SK-N-MC (cell line): ENCODE results near the gene TP53BP1.
"Not testable (repeated sequence)": the region's sequence is repeated elsewhere in the genome, so short reads cannot be mapped to it uniquely, and the experiment has no call there.

Experiments
- DNase-seq: peaks from one replicate; pipeline ENCODE4 v3.0.0-alpha.2; 2011; ENCODE audit warnings: low read depth, low spot score
- H3K27ac ChIP-seq: fragments of 200-600 bp; sonication (generic); 2 replicates; pipeline ENCODE4 v1.5.1; 2016; ENCODE audit warnings: mixed run types
- H3K36me3 ChIP-seq: fragments of 200-600 bp; sonication (generic); 2 replicates; pipeline ENCODE4 v1.6.1; 2017; ENCODE audit warnings: antibody characterized with exemption, low read length, mixed read lengths; ENCODE audit not compliant: insufficient read depth
- H3K4me3 ChIP-seq: fragments of 200-600 bp; sonication (generic); 2 replicates; pipeline ENCODE4 v1.5.1; 2016
- H3K9ac ChIP-seq: fragments of 200-600 bp; sonication (generic); 2 replicates; pipeline ENCODE4 v1.8.0; 2017; ENCODE audit warnings: mixed run types, mixed read lengths; ENCODE audit not compliant: insufficient read length
- H3K9me3 ChIP-seq: fragments of 200-600 bp; sonication (generic); 2 replicates; pipeline ENCODE4 v1.6.1; 2017; ENCODE audit warnings: low read depth, mild to moderate bottlenecking, antibody characterized with exemption, low read length, moderate library complexity, mixed read lengths
- EZH2 ChIP-seq: fragments of 200-600 bp; sonication (generic); IDR thresholded peaks from one replicate; pipeline ENCODE4 v1.6.1; 2017; ENCODE audit warnings: antibody characterized with exemption
- FOXP2 ChIP-seq: optimal IDR thresholded peaks from 2 replicates; pipeline ENCODE3; 2011; ENCODE audit warnings: mild to moderate bottlenecking, moderate library complexity; ENCODE audit not compliant: insufficient read depth; ENCODE audit errors: extremely low read length, control extremely low read depth
- POLR2AphosphoS5 ChIP-seq: IDR thresholded peaks from 2 replicates; pipeline ENCODE4 v1.6.1; 2012; ENCODE audit warnings: mild to moderate bottlenecking, low read depth, low read length, borderline replicate concordance

The TP53BP1 gene, protein sequence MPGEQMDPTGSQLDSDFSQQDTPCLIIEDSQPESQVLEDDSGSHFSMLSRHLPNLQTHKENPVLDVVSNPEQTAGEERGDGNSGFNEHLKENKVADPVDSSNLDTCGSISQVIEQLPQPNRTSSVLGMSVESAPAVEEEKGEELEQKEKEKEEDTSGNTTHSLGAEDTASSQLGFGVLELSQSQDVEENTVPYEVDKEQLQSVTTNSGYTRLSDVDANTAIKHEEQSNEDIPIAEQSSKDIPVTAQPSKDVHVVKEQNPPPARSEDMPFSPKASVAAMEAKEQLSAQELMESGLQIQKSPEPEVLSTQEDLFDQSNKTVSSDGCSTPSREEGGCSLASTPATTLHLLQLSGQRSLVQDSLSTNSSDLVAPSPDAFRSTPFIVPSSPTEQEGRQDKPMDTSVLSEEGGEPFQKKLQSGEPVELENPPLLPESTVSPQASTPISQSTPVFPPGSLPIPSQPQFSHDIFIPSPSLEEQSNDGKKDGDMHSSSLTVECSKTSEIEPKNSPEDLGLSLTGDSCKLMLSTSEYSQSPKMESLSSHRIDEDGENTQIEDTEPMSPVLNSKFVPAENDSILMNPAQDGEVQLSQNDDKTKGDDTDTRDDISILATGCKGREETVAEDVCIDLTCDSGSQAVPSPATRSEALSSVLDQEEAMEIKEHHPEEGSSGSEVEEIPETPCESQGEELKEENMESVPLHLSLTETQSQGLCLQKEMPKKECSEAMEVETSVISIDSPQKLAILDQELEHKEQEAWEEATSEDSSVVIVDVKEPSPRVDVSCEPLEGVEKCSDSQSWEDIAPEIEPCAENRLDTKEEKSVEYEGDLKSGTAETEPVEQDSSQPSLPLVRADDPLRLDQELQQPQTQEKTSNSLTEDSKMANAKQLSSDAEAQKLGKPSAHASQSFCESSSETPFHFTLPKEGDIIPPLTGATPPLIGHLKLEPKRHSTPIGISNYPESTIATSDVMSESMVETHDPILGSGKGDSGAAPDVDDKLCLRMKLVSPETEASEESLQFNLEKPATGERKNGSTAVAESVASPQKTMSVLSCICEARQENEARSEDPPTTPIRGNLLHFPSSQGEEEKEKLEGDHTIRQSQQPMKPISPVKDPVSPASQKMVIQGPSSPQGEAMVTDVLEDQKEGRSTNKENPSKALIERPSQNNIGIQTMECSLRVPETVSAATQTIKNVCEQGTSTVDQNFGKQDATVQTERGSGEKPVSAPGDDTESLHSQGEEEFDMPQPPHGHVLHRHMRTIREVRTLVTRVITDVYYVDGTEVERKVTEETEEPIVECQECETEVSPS (N-terminal part only)

DNA sequence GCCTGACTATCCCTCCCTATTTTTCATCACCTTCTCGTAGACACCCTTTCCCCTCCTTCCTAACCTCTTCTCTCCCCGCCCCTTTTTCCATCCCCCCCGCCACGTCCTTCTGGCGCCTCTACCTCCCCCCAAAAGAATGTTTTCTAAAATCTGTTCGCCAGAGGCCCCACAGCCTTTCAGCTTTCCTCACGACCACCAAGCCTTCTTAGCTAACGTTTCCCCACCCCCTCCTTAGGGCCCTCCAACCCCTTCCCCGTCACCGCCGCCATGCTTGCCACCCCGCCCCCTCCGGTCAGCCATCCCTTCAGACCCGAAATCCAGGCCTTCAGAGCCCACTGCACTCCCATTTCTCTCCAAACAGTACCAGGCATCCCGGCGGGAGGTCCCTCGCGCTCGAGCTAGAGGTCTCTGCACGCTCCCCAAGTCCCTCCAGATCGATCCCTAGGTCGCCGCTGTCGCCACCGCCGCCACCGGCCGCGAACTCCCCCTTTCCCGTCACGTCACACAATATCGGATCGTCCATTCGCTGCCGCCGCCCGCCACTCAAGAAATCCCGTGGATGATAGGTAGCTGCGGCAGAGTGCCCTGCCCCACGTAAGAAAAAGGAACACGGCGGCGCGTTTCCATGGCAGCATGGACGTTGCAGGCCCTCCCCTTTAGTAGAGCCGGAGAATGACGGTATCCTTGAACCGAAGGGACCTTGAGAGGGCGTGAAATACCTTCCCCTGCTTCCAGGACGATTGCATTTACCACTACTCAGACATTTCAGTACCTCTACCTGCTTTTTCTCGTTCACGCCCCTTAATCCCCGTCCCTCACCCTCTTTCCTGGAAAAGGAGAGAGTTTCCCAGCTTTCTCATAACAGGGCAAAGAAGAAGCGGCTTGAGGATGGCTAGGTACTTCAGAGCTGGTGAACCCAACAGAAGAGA is at the start of gene TP53BP1:
Gene TP53BP1, minus strand, starts transcription at position 484 of the 929 bp plus-strand sequence. Its CDS starts 113 bp downstream, at position 371.
- TF ChIP-seq EZH2, result no peak
- peak; percentile 62; the same call in 1 of the 2 replicates for TF ChIP-seq POLR2AphosphoS5
- H3K36me3 ChIP-seq, result peaks cover 39% of the 10 kb centered on the region
- no peaks in the 10 kb centered on the region for H3K9me3 ChIP-seq
- DNase-seq, result peak; percentile 48
- 0 out of 2 replicates have a peak within 1 kb of the TSS, but pooled peaks have one; percentile 21 for H3K27ac ChIP-seq
- H3K4me3 ChIP-seq, result peak within 1 kb of the TSS; percentile 95
- H3K9ac ChIP-seq, result peak within 1 kb of the TSS; percentile 73

DNA sequence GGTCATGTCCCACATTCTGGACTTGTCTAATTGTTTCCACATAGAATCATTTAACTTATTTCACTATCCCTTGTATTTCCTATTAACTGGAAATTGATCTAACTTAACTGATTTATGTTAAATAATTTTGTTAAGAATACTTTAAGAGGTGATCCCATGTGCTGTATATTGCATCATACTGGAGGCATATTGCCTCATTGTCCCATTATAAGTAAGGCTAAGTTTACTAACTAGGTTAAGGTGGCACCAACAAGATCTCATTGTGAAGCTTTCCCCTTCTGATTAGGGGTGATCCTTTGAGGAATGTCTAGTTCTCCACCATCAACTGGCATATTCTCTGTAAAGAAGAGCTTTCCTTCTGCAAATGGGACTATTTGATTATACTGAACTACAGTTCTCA is 48.8 kb upstream of the TP53BP1 start:
- no peak overlapping the region for H3K9ac ChIP-seq
- no peaks in the 10 kb centered on the region for H3K9me3 ChIP-seq
- no peak overlapping the region for H3K4me3 ChIP-seq
- H3K36me3 ChIP-seq, result no peaks in the 10 kb centered on the region
- no peak for TF ChIP-seq FOXP2
- TF ChIP-seq POLR2AphosphoS5, result no peak
- no peak for TF ChIP-seq EZH2
- no peak overlapping the region for H3K27ac ChIP-seq
- no peak for DNase-seq

DNA sequence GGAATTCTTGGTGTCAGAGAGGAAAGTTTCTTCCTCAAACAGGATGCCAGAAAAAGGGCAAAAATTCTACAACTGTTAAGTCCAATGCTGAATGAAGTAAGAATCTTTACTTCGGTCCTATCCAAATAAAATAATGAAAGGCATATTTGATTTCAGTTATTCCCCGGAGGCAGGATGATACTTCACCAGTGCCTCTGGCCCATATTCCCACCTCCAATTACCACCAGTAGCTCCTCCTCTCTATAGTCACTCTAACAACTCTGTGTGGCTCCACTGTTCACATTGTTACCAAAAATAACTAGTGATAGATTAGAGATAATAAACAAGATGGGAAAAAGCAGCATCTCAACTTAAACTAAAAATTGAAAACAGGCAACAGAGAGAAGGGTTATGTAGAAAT is 45.1 kb upstream of the TP53BP1 start:
- Histone ChIP-seq H3K9me3 (no peaks in the 10 kb centered on the region), H3K9ac (no peak overlapping the region), H3K27ac (no peak overlapping the region), H3K4me3 (no peak overlapping the region), H3K36me3 (no peaks in the 10 kb centered on the region)
- DNase-seq, result no peak
- TF ChIP-seq FOXP2 (no peak), POLR2AphosphoS5 (no peak), EZH2 (no peak)

DNA sequence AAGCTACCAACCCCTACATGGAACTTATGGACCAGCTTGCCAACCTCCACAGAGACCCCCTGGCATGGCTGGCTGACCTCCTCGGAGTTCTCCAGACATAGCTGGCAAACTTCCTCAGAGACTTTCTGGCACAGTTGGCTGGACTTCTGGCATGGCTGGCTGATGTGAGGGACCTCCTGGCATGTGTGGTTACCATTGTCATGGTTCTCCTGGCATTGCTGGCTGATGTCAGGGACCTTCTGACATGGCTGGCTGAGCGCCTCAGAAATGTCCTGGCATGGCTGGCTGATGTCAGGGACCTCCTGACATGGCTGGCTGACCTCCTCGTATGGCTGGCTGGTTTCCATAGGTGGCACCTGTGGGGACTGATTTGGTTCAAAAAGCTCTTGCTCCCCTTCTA is 41.9 kb upstream of the TP53BP1 start:
- H3K36me3 ChIP-seq, result no peaks in the 10 kb centered on the region
- DNase-seq, result no peak
- H3K9ac ChIP-seq, result no peak overlapping the region
- H3K4me3 ChIP-seq, result no peak overlapping the region
- no peak for TF ChIP-seq FOXP2
- no peak for TF ChIP-seq EZH2
- no peak for TF ChIP-seq POLR2AphosphoS5
- no peak overlapping the region for H3K27ac ChIP-seq
- no peaks in the 10 kb centered on the region for H3K9me3 ChIP-seq

DNA sequence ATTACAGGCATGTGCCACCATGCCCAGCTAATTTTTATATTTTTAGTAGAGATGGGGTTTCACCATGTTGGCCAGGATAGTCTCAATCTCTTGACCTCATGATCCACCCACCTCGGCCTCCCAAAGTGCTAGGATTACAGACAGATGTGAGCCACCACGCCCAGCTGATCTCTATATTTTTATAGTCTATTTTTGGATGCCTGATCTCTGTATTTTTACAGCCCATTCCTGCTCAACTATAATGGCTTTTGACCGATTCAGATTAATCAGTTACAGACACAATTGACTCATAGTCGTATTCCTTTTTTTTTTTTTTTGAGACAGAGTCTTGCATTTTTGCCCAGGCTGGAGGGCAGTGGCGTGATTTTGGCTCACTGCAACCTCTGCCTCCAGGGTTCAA is 39.9 kb upstream of the TP53BP1 start:
- H3K27ac ChIP-seq, H3K9ac ChIP-seq, H3K9me3 ChIP-seq, DNase-seq, H3K4me3 ChIP-seq, H3K36me3 ChIP-seq: not testable (repeated sequence)

DNA sequence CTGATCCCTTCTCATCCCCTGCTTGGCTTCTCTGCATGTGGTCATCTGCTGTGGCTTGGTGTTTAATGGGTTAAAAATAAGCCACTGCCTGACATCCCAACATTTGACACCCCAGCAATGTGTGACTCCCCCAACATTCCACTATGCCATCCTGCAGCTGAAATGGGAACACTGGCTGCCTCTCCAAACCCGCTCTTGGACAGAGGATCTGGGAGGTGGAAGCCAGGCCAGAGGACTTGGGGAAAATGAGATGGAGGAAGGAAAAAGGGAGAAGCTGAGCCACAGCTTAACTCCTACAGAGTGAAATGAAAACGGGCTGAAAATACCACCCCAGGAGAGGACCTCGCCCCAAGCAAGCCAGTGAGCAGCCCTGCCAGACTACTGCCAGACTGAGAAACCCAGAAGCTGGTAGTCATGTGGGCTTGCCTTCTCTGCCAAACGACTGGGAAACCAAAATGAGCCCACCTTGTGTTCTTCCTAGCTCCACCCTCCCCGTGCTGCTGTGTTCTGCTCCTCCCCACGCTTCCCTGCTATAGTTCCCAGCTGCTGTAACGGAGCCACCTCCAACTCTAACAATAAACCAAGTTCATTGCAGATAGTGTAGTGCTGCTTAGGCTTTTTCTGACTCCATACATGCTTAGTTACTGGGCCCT is 38.2 kb upstream of the TP53BP1 start:
- peaks cover 7% of the 10 kb centered on the region; the same call in 1 of the 2 replicates for H3K36me3 ChIP-seq
- no peak for TF ChIP-seq POLR2AphosphoS5
- TF ChIP-seq EZH2, result no peak
- no peak for TF ChIP-seq FOXP2
- no peak for DNase-seq

DNA sequence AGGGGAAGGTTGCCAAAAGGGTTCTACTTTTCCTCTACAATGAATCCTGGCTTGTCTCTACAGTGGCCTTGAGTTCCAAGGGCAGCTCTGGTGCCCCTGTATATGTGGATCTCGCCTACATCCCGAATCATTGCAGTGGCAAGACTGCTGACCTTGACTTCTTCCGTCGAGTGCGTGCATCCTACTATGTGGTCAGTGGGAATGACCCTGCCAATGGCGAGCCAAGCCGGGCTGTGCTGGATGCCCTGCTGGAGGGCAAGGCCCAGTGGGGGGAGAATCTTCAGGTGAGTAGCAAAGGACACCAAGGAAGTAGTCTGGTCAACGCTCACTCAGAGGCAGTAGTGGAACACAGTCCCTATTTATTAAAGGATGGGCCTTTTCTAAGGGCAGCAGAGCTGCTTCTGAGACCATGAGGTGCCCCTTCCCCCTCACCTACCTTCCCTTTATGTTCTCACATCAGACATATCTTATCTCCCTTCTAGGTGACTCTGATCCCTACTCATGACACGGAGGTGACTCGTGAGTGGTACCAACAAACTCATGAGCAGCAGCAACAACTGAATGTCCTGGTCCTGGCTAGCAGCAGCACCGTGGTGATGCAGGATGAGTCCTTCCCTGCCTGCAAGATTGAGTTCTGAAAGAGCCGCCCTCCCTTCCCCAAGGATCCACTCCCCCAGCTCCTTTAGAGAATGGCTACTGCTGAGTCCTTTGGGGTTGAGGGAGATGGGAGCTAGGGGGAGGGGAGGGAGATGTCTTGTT is 36.8 kb upstream of the TP53BP1 start:
- no peak for TF ChIP-seq FOXP2
- H3K36me3 ChIP-seq, result peaks cover 21% of the 10 kb centered on the region
- DNase-seq, result no peak

More for the DNA sequence above, 38.2 kb upstream of the TP53BP1 start:
- Histone ChIP-seq H3K9me3 (no peaks in the 10 kb centered on the region), H3K9ac (no peak overlapping the region), H3K4me3 (no peak overlapping the region), H3K27ac (peak overlapping the region; percentile 68)

More for the DNA sequence above, 36.8 kb upstream of the TP53BP1 start:
- no peak overlapping the region for H3K27ac ChIP-seq
- H3K4me3 ChIP-seq, result no peak overlapping the region
- no peak overlapping the region for H3K9ac ChIP-seq
- H3K9me3 ChIP-seq, result no peaks in the 10 kb centered on the region
